ENCODE measurements around the gene ZFYVE28. TPM values are rescaled to one million over a fixed set of nuclear protein-coding genes. Genes with fewer than 3 reads are reported as not detected.

Gene ZFYVE28
- total and polyA plus RNA-seq, 10 of the 15 experiments (the other 5 are each of a cell fraction or from before 2014, with no cell fraction given): 0.06 to 1.9 (median 0.22) TPM; not detected in 1

DNA sequence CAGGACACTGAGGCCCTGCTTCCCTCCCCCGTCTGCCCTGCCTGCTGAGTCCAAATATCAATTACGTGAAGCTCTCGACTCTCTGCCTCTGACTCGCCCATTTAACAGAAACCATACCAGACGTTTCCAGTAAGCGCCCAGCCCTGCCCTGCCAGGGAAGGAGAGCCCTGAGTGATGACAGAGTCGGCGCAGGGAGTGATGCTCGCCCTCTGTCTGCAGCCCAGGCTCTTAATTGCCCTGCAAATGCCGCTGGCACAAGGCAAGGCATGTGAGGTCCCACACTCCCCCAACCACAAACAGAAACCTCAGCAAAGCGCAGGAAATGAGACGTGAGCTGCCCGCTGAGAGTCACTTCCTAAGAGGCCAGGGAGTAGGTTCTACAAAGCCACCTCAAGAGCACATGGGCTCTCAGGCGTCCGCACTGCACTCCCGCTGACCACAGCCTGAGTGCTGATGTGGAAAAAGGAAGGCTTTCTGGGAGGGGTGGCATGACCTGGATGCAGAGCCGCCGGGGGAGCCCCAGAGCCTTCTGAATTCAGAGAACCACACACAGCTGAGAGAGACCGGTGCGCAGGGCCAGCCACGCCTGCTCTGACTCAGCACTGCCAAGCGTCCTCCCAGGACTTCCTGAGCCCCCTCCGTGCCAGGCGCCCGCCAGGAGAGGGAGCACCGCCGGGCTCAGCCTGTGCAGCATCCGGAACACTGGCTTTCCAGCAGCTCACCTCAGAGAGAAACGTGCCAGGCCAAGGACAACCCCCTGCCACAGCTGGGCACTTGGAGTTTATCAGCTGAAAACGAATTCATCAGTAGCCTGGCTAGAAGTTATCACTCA is 5.3 kb downstream of the ZFYVE28 start (continued):
- TF ChIP-seq FOXM1 (IDR thresholded peaks at IDR 0.05; ENCODE audit: low read depth, low read length) (0 out of 2 replicates have a peak, but pooled peaks have one; percentile 54), RELB (IDR thresholded peaks at IDR 0.05; ENCODE audit: low read depth) (peak; percentile 66; the same call in 1 of the 2 replicates), YY1 (IDR thresholded peaks at IDR 0.05; ENCODE audit: low read depth, low read length) (0 out of 2 replicates have a peak, but pooled peaks have one; percentile 9), KLF5 (IDR thresholded peaks at IDR 0.05; ENCODE audit: partially characterized antibody) (peak; percentile 47), SMC3 (IDR thresholded peaks at IDR 0.05; ENCODE audit: borderline replicate concordance, low read length) (no peak; the same call in none of the 2 replicates), BCL11A (IDR thresholded peaks at IDR 0.05; ENCODE audit: low read depth, low read length) (no peak), POLR2A (IDR thresholded peaks at IDR 0.05; ENCODE audit: low read depth, low read length) (no peak), ZBED1 (IDR thresholded peaks at IDR 0.05; ENCODE audit: borderline replicate concordance) (no peak), MEF2B (IDR thresholded peaks at IDR 0.05; ENCODE audit: partially characterized antibody, poor library complexity, severe bottlenecking) (peak; percentile 94), E2F8 (IDR thresholded peaks at IDR 0.05; ENCODE audit: low read depth, partially characterized antibody) (no peak), BMI1 (IDR thresholded peaks at IDR 0.05; ENCODE audit: borderline replicate concordance) (no peak), RCOR1 (conservative IDR thresholded peaks at IDR 0.05; ENCODE audit: low read depth, low read length) (0 out of 2 replicates have a peak, but pooled peaks have one; percentile 54), RB1 (IDR thresholded peaks at IDR 0.05; ENCODE audit: borderline replicate concordance) (no peak)
- TF ChIP-seq, protein P1, sequence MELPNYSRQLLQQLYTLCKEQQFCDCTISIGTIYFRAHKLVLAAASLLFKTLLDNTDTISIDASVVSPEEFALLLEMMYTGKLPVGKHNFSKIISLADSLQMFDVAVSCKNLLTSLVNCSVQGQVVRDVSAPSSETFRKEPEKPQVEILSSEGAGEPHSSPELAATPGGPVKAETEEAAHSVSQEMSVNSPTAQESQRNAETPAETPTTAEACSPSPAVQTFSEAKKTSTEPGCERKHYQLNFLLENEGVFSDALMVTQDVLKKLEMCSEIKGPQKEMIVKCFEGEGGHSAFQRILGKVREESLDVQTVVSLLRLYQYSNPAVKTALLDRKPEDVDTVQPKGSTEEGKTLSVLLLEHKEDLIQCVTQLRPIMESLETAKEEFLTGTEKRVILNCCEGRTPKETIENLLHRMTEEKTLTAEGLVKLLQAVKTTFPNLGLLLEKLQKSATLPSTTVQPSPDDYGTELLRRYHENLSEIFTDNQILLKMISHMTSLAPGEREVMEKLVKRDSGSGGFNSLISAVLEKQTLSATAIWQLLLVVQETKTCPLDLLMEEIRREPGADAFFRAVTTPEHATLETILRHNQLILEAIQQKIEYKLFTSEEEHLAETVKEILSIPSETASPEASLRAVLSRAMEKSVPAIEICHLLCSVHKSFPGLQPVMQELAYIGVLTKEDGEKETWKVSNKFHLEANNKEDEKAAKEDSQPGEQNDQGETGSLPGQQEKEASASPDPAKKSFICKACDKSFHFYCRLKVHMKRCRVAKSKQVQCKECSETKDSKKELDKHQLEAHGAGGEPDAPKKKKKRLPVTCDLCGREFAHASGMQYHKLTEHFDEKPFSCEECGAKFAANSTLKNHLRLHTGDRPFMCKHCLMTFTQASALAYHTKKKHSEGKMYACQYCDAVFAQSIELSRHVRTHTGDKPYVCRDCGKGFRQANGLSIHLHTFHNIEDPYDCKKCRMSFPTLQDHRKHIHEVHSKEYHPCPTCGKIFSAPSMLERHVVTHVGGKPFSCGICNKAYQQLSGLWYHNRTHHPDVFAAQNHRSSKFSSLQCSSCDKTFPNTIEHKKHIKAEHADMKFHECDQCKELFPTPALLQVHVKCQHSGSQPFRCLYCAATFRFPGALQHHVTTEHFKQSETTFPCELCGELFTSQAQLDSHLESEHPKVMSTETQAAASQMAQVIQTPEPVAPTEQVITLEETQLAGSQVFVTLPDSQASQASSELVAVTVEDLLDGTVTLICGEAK (IDR thresholded peaks at IDR 0.05; ENCODE audit: borderline replicate concordance): no peak
- TF ChIP-seq, protein P2, sequence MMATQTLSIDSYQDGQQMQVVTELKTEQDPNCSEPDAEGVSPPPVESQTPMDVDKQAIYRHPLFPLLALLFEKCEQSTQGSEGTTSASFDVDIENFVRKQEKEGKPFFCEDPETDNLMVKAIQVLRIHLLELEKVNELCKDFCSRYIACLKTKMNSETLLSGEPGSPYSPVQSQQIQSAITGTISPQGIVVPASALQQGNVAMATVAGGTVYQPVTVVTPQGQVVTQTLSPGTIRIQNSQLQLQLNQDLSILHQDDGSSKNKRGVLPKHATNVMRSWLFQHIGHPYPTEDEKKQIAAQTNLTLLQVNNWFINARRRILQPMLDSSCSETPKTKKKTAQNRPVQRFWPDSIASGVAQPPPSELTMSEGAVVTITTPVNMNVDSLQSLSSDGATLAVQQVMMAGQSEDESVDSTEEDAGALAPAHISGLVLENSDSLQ (IDR thresholded peaks at IDR 0.05): no peak
- TF ChIP-seq, protein P3, sequence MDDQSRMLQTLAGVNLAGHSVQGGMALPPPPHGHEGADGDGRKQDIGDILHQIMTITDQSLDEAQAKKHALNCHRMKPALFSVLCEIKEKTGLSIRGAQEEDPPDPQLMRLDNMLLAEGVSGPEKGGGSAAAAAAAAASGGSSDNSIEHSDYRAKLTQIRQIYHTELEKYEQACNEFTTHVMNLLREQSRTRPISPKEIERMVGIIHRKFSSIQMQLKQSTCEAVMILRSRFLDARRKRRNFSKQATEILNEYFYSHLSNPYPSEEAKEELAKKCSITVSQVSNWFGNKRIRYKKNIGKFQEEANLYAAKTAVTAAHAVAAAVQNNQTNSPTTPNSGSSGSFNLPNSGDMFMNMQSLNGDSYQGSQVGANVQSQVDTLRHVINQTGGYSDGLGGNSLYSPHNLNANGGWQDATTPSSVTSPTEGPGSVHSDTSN (IDR thresholded peaks at IDR 0.05; ENCODE audit: insufficient replicate concordance, low read depth, low read length): no peak

Measured in GM12878 (cell line).